Fibroblast of villous mesenchyme (primary cell): Measurements from ENCODE around the gene TAX1BP3. TPM values are rescaled to one million over a fixed set of nuclear protein-coding genes. Genes with fewer than 3 reads are reported as not detected.

ENCODE experiments used
- DNase-seq: peaks from one replicate; pipeline ENCODE4 v3.0.0-alpha.2; 2010; ENCODE audit warnings: low read depth
- H3K4me3 ChIP-seq: 2 replicates; pipeline ENCODE4 v1.5.1; 2011; ENCODE audit warnings: low read depth, mild to moderate bottlenecking, low read length
- total RNA-seq: library from RNA; depleted of rRNA; stranded (reverse); fragments of >200 nt; gene quantifications from 2 replicates; pipeline ENCODE4 v1.2.3, GENCODE V29; 2012
- TF ChIP-seq, protein P1 (sequence below): IDR thresholded peaks from 2 replicates; pipeline ENCODE4 v1.5.1; 2012; ENCODE audit warnings: low read depth, mild to moderate bottlenecking, low read length; ENCODE audit not compliant: insufficient read depth

The TAX1BP3 gene
- total RNA-seq, 1 donor: 228 TPM

- TF ChIP-seq, protein P1, sequence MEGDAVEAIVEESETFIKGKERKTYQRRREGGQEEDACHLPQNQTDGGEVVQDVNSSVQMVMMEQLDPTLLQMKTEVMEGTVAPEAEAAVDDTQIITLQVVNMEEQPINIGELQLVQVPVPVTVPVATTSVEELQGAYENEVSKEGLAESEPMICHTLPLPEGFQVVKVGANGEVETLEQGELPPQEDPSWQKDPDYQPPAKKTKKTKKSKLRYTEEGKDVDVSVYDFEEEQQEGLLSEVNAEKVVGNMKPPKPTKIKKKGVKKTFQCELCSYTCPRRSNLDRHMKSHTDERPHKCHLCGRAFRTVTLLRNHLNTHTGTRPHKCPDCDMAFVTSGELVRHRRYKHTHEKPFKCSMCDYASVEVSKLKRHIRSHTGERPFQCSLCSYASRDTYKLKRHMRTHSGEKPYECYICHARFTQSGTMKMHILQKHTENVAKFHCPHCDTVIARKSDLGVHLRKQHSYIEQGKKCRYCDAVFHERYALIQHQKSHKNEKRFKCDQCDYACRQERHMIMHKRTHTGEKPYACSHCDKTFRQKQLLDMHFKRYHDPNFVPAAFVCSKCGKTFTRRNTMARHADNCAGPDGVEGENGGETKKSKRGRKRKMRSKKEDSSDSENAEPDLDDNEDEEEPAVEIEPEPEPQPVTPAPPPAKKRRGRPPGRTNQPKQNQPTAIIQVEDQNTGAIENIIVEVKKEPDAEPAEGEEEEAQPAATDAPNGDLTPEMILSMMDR: no peak
- no peak for DNase-seq
Observed at GRCh38 chr17:3678821-3679530, 10.6 kb upstream of the TAX1BP3 start.

GRCh38 chr17:3678095-3678820, 9.9 kb upstream of the TAX1BP3 start:
- DNase-seq: no peak
- TF ChIP-seq, protein P1: no peak
- H3K4me3 ChIP-seq: no peak overlapping the region

More at GRCh38 chr17:3678821-3679530, 10.6 kb upstream of the TAX1BP3 start:
- H3K4me3 ChIP-seq: no peak overlapping the region

GRCh38 chr17:3675886-3676285, 7.5 kb upstream of the TAX1BP3 start:
- DNase-seq: no peak
- TF ChIP-seq, protein P1: no peak
- H3K4me3 ChIP-seq: no peak overlapping the region

DNA sequence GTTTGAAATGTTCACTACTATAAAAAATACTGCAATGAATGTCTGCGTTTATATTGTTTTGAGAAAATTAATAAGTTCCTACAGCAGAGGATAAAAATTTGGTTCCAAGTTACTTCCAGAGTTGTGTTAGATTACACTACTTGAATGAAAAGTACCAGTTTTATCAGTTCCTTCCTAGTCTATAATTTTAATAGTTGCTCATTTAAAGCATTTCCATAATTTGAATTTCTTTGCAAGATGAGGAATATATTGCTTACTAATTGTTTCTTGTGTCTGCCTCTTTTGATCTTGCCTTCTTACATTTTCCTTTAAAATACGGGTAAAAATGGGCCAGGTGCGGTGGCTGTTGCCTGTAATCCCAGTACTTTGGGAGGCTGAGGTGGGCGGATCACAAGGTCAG, 4.2 kb upstream of the TAX1BP3 start:
- DNase-seq: no peak
- no peak overlapping the region for H3K4me3 ChIP-seq

GRCh38 chr17:3669548-3669947, 1.2 kb upstream of the TAX1BP3 start:
- no peak for DNase-seq
- H3K4me3 ChIP-seq: peak overlapping the region; percentile 97
- TF ChIP-seq, protein P1: no peak

More for the DNA sequence above, 4.2 kb upstream of the TAX1BP3 start:
- TF ChIP-seq, protein P1: no peak

- no peak for DNase-seq
- TF ChIP-seq, protein P1: no peak
- peak overlapping the region; percentile 97 for H3K4me3 ChIP-seq
Observed at GRCh38 chr17:3669085-3669347, 638 bp upstream of the TAX1BP3 start.
